Prostate gland (tissue), 2 donors: Measurements from ENCODE around the gene EDEM3. TPM values are rescaled to one million over a fixed set of nuclear protein-coding genes. Genes with fewer than 3 reads are reported as not detected.

ENCODE experiments used
- DNase-seq: peaks from one replicate; pipeline ENCODE4 v3.0.0-alpha.2; 2019; ENCODE audit warnings: low spot score
- H3K27ac ChIP-seq, 2 donors: fragments of 200-600 bp; sonication (generic); 2 replicates each; pipeline ENCODE4 v1.5.1; 2017 to 2019
- H3K27me3 ChIP-seq: fragments of 200-600 bp; sonication (generic); replicated peaks from 2 replicates; pipeline ENCODE4 v1.5.1; 2019; ENCODE audit not compliant: insufficient read depth
- H3K36me3 ChIP-seq, 2 donors: fragments of 200-600 bp; sonication (generic); 1 replicate in 1 of 2; 2 replicates in 1 of 2; pipeline versions ENCODE4 v1.5.1 to v1.8.1; 2017 to 2019
- H3K4me1 ChIP-seq: fragments of 200-600 bp; sonication (generic); replicated peaks from 2 replicates; pipeline ENCODE4 v1.5.1; 2019
- H3K4me3 ChIP-seq, 2 donors: fragments of 200-600 bp; sonication (generic); 2 replicates each; pipeline ENCODE4 v1.5.1; 2017 to 2019
- H3K9me3 ChIP-seq: fragments of 200-600 bp; sonication (generic); 2 replicates; pipeline ENCODE4 v1.5.1; 2017
- POLR2A ChIP-seq: fragments of 450-650 bp; IDR thresholded peaks from one replicate; pipeline ENCODE4 v1.6.1; 2016; ENCODE audit warnings: antibody characterized with exemption, mild to moderate bottlenecking
- POLR2AphosphoS5 ChIP-seq: sonication (generic); formaldehyde crosslinking; IDR thresholded peaks from one replicate; pipeline ENCODE4 v1.6.1; 2017; ENCODE audit warnings: antibody characterized with exemption
- WGBS: methylation state at CpG from one replicate; pipeline ENCODE4 v1.1.5; 2018; 5-methylcytosine and 5-hydroxymethylcytosine counted together
- intact Hi-C: fragments of 100-400 bp; cut with DNase I; formaldehyde crosslinking; loops from one replicate; pipeline ENCODE4 v1.14.2; 2022
- total RNA-seq, 2 donors: library from RNA; depleted of rRNA; stranded (reverse); fragments of >200 nt; gene quantifications; one replicate each; pipeline ENCODE4 v1.1.0, GENCODE V29; 2016
- TF ChIP-seq, protein P1 (sequence below), 4 experiments: fragments of 200-600 bp in 2 of 4; fragments of 450-650 bp in 2 of 4; sonication (generic) in 2 of 4; IDR thresholded peaks; 1 replicate in 3 of 4; 2 replicates in 1 of 4; pipeline ENCODE4 v1.5.1; 2016 to 2019; ENCODE audit warnings: antibody characterized with exemption in 4 of 4, mild to moderate bottlenecking in 2 of 4, moderate library complexity in 2 of 4

EDEM3 gene
- total RNA-seq, 2 donors from 2014 or later = 31.1 to 55.3 TPM

- Histone ChIP-seq H3K36me3 (no peaks in the 10 kb centered on the region), H3K4me1 (peaks cover 3% of the 10 kb centered on the region), H3K9me3 (no peaks in the 10 kb centered on the region), H3K27me3 (no peaks in the 10 kb centered on the region), H3K4me3 (peak overlapping the region; percentile 94 to 98), H3K27ac (peak overlapping the region; percentile 92 to 95)
- DNase-seq = no peak
- WGBS = 2% methylated on average over 43 of the region's 43 CpGs
- TF ChIP-seq POLR2A = no peak
- no peak for TF ChIP-seq POLR2AphosphoS5
- TF ChIP-seq, protein P1, sequence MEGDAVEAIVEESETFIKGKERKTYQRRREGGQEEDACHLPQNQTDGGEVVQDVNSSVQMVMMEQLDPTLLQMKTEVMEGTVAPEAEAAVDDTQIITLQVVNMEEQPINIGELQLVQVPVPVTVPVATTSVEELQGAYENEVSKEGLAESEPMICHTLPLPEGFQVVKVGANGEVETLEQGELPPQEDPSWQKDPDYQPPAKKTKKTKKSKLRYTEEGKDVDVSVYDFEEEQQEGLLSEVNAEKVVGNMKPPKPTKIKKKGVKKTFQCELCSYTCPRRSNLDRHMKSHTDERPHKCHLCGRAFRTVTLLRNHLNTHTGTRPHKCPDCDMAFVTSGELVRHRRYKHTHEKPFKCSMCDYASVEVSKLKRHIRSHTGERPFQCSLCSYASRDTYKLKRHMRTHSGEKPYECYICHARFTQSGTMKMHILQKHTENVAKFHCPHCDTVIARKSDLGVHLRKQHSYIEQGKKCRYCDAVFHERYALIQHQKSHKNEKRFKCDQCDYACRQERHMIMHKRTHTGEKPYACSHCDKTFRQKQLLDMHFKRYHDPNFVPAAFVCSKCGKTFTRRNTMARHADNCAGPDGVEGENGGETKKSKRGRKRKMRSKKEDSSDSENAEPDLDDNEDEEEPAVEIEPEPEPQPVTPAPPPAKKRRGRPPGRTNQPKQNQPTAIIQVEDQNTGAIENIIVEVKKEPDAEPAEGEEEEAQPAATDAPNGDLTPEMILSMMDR (IDR thresholded peaks at IDR 0.05) = no peak
- intact Hi-C loops = loop anchor here (5.0 kb wide), 1 partner anchor 403 kb away; the partner anchor contains the start of genes SWT1 and TRMT1L
Observed at GRCh38 chr1:184753608-184754475, 816 bp downstream of the EDEM3 start.

DNA sequence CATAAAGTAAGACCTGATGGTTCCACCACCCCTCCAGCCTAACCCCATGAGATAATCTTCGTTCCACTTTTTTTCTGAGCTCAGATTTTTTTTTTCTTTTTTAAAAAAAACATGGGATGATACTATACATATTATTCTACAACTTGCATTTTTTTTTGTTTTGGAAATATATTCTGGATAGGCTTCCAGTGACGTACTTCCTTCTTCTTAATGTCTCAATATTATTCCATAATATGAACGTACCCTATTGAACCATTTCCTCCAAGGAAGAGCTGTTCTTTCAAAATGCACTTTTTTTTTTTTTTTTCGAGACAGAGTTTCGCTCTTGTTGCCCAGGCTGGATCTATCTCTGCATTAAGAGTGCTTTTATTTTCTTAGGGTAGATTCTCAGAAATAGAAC is 1.5 kb downstream of the EDEM3 start:
- Histone ChIP-seq H3K27ac (no peak overlapping the region), H3K9me3 (no peaks in the 10 kb centered on the region), H3K4me1 (peaks cover 3% of the 10 kb centered on the region), H3K36me3 (no peaks in the 10 kb centered on the region), H3K27me3 (no peaks in the 10 kb centered on the region), H3K4me3 (peak overlapping the region; percentile 94 to 98)
- TF ChIP-seq POLR2AphosphoS5 (no peak), POLR2A (no peak)
- TF ChIP-seq, protein P1 (IDR thresholded peaks at IDR 0.05) = no peak
- intact Hi-C loops = loop anchor here (5.0 kb wide), 1 partner anchor 404 kb away; the partner anchor contains the start of genes SWT1 and TRMT1L
- DNase-seq = no peak
- WGBS = 74% methylated on average over 5 of the region's 5 CpGs

GRCh38 chr1:184752656-184753055 is 2.0 kb downstream of the EDEM3 start:
- 92% methylated on average over 2 of the region's 2 CpGs for WGBS

GRCh38 chr1:184748740-184749139 is 5.9 kb downstream of the EDEM3 start:
- DNase-seq = no peak
- TF ChIP-seq POLR2AphosphoS5 (no peak), POLR2A (no peak)
- TF ChIP-seq, protein P1 (IDR thresholded peaks at IDR 0.05) = no peak
- intact Hi-C loops = no loop called here
- Histone ChIP-seq H3K36me3 (no peaks in the 10 kb centered on the region), H3K27me3 (no peaks in the 10 kb centered on the region), H3K4me1 (no peaks in the 10 kb centered on the region), H3K9me3 (no peaks in the 10 kb centered on the region), H3K27ac (no peak overlapping the region), H3K4me3 (no peak overlapping the region)
- 65% methylated on average over 2 of the region's 2 CpGs for WGBS

More at GRCh38 chr1:184752656-184753055, 2.0 kb downstream of the EDEM3 start:
- H3K27me3 ChIP-seq = no peaks in the 10 kb centered on the region
- DNase-seq = no peak
- H3K27ac ChIP-seq = no peak overlapping the region
- H3K4me3 ChIP-seq = no peak overlapping the region
- TF ChIP-seq POLR2AphosphoS5 = no peak
- TF ChIP-seq, protein P1 (IDR thresholded peaks at IDR 0.05) = no peak
- no peak for TF ChIP-seq POLR2A
- H3K4me1 ChIP-seq = peaks cover 3% of the 10 kb centered on the region
- no peaks in the 10 kb centered on the region for H3K9me3 ChIP-seq
- intact Hi-C loops = loop anchor here (5.0 kb wide), 1 partner anchor 405 kb away; the partner anchor contains the start of genes SWT1 and TRMT1L
- no peaks in the 10 kb centered on the region for H3K36me3 ChIP-seq
